Effector memory CD8-positive, alpha-beta T cell (primary cell): ENCODE results near the gene TSN.
"Not testable (repeated sequence)": the region's sequence is repeated elsewhere in the genome, so short reads cannot be mapped to it uniquely, and the experiment has no call there.

Experiments used
- ATAC-seq: fragments of 150-1000 bp; cut with Tn5 transposase; replicated peaks from 2 replicates; pipeline ENCODE4 v1.10.0; 2021; ENCODE audit warnings: mild to moderate bottlenecking, moderate library complexity
- DNase-seq, 3 experiments: peaks; one replicate each; pipeline ENCODE4 v3.0.0; 2021
- H3K27ac Mint-ChIP-seq, 2 donors: one replicate each; pipeline ENCODE4 v1.8.0; 2022; ENCODE audit warnings: mild to moderate bottlenecking in 2 of 2, mixed read lengths in 2 of 2, moderate library complexity in 2 of 2
- H3K27me3 Mint-ChIP-seq, 2 donors: one replicate each; pipeline ENCODE4 v1.8.0; 2022; ENCODE audit warnings: mixed read lengths in 2 of 2
- H3K36me3 Mint-ChIP-seq: one replicate; pipeline ENCODE4 v1.8.0; 2022; ENCODE audit warnings: mild to moderate bottlenecking, moderate library complexity, mixed read lengths; ENCODE audit not compliant: insufficient read depth
- H3K4me1 Mint-ChIP-seq, 2 donors: one replicate each; pipeline ENCODE4 v1.8.0; 2022; ENCODE audit warnings: low read depth in 2 of 2, mixed read lengths in 2 of 2
- H3K4me3 Mint-ChIP-seq, 2 donors: one replicate each; pipeline ENCODE4 v1.8.0; 2022; ENCODE audit warnings: mild to moderate bottlenecking in 2 of 2, mixed read lengths in 2 of 2, moderate library complexity in 2 of 2
- H3K9me3 Mint-ChIP-seq, 2 donors: one replicate each; pipeline ENCODE4 v1.8.0; 2022; ENCODE audit warnings: mixed read lengths in 2 of 2

Gene TSN

DNA sequence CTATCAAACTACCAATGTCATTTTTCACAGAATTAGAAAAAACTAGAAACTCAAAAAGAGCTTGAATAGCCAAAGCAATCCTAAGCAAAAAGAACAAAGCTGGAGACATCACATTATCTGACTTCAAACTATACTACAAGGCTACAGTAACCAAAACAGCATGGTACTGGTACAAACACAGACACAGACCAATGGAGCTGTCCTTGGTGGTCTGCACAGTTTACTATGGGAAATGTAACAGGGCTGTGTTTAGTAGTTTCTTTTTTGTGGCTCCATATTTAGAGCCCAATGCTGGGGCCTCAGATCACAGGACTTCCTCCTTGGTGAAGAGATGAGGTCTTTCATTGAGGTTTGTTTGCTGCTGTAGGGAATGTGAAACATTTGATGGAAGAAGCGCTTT is 61.9 kb downstream of the TSN start:
- peaks cover 12 to 76% of the 10 kb centered on the region in 2 donors for H3K27me3 Mint-ChIP-seq
- not testable (repeated sequence) for ATAC-seq, H3K36me3 Mint-ChIP-seq, H3K9me3 Mint-ChIP-seq, H3K27ac Mint-ChIP-seq, H3K4me3 Mint-ChIP-seq, H3K4me1 Mint-ChIP-seq, DNase-seq
